Breast epithelium (tissue), 3 donors: Measurements from ENCODE around the gene KRT79.

Source experiments
- CTCF ChIP-seq, 3 donors: fragments of 450-650 bp; IDR thresholded peaks; one replicate each; pipeline ENCODE4 v1.5.1; 2016 to 2017; ENCODE audit warnings: antibody characterized with exemption in 3 of 3, mild to moderate bottlenecking in 3 of 3, moderate library complexity in 3 of 3
- POLR2A ChIP-seq: fragments of 450-650 bp; IDR thresholded peaks from one replicate; pipeline ENCODE4 v1.6.1; 2016; ENCODE audit warnings: antibody characterized with exemption, mild to moderate bottlenecking, moderate library complexity

- TF ChIP-seq CTCF (IDR thresholded peaks at IDR 0.05) (peak; percentile 78 to 89 (median 87)), POLR2A (no peak)
These were observed 45.6 kb upstream of the KRT79 start for GRCh38 chr12:52879394-52880351.
